Lower leg skin (tissue), 4 donors: ENCODE data around the gene DOP1A. TPM values are rescaled to one million over a fixed set of nuclear protein-coding genes. Genes with fewer than 3 reads are reported as not detected.

Experiments used
- DNase-seq, 2 donors: peaks; one replicate each; pipeline ENCODE4 v3.0.0-alpha.2; 2019; ENCODE audit warnings: low spot score in 2 of 2
- H3K4me3 ChIP-seq: fragments of 200-600 bp; sonication (generic); 2 replicates; pipeline ENCODE4 v1.5.1; 2017; ENCODE audit warnings: mild to moderate bottlenecking, low read depth; ENCODE audit not compliant: poor library complexity, severe bottlenecking
- CTCF ChIP-seq, 3 donors: fragments of 450-650 bp; IDR thresholded peaks; one replicate each; pipeline ENCODE4 v1.5.1; 2016; ENCODE audit warnings: antibody characterized with exemption in 3 of 3, mild to moderate bottlenecking in 3 of 3, moderate library complexity in 2 of 3
- POLR2A ChIP-seq, 2 donors: fragments of 450-650 bp; IDR thresholded peaks; one replicate each; pipeline ENCODE4 v1.6.1; 2016 to 2017; ENCODE audit warnings: antibody characterized with exemption in 2 of 2, mild to moderate bottlenecking in 1 of 2, moderate library complexity in 1 of 2
- WGBS, 2 donors: methylation state at CpG; one replicate each; pipeline ENCODE4 v1.1.5; 2018; 5-methylcytosine and 5-hydroxymethylcytosine counted together
- intact Hi-C: fragments of 100-400 bp; cut with DNase I; formaldehyde crosslinking; loops from one replicate; pipeline ENCODE4 v1.15.0; 2023; ENCODE audit warnings: low total_unique reads
- total RNA-seq, 4 donors: library from RNA; depleted of rRNA; stranded (reverse); fragments of >200 nt; gene quantifications; one replicate each; pipeline ENCODE4 v1.1.0, GENCODE V29; 2016

DOP1A gene
- total RNA-seq, 4 donors from 2014 or later, result 32.6 to 75.8 (median 49.3) TPM

GRCh38 chr6:83098589-83098988 lies 31.1 kb downstream of the DOP1A start:
- intact Hi-C loops, result no loop called here
- no peak for DNase-seq
- no peak overlapping the region for H3K4me3 ChIP-seq
- WGBS, 2 donors, result 90 to 91% methylated on average over 3 of the region's 3 CpGs
- no peak for TF ChIP-seq CTCF (IDR thresholded peaks at IDR 0.05)
- no peak for TF ChIP-seq POLR2A (IDR thresholded peaks at IDR 0.05)

GRCh38 chr6:83108378-83108777 lies 40.9 kb downstream of the DOP1A start:
- intact Hi-C loops, result no loop called here
- no peak for DNase-seq
- no peak overlapping the region for H3K4me3 ChIP-seq
- no peak for TF ChIP-seq POLR2A (IDR thresholded peaks at IDR 0.05)
- no peak for TF ChIP-seq CTCF (IDR thresholded peaks at IDR 0.05)
- WGBS, 2 donors, result 96 to 100% methylated on average over 1 of the region's 1 CpG

- intact Hi-C loops, result no loop called here
- TF ChIP-seq POLR2A (IDR thresholded peaks at IDR 0.05), result no peak
- no peak for TF ChIP-seq CTCF (IDR thresholded peaks at IDR 0.05)
- no peak overlapping the region for H3K4me3 ChIP-seq
- DNase-seq, result no peak
- 70 to 73% methylated on average over 4 of the region's 4 CpGs for WGBS, 2 donors
Measured at GRCh38 chr6:83113258-83113657, 45.8 kb downstream of the DOP1A start.

- DNase-seq, result no peak
- TF ChIP-seq CTCF (IDR thresholded peaks at IDR 0.05) (no peak), POLR2A (IDR thresholded peaks at IDR 0.05) (no peak)
- intact Hi-C loops, result no loop called here
- no peak overlapping the region for H3K4me3 ChIP-seq
- WGBS, 2 donors, result 36 to 59% methylated on average over 1 of the region's 1 CpG
Measured at GRCh38 chr6:83114164-83114563, 46.7 kb downstream of the DOP1A start.

- intact Hi-C loops, result no loop called here
- TF ChIP-seq POLR2A (IDR thresholded peaks at IDR 0.05), result no peak
- TF ChIP-seq CTCF (IDR thresholded peaks at IDR 0.05), result no peak
- no peak for DNase-seq
- 94 to 100% methylated on average over 1 of the region's 1 CpG for WGBS, 2 donors
- H3K4me3 ChIP-seq, result no peak overlapping the region
Measured at GRCh38 chr6:83117802-83118201, 50.3 kb downstream of the DOP1A start.

- H3K4me3 ChIP-seq, result no peak overlapping the region
- TF ChIP-seq POLR2A (IDR thresholded peaks at IDR 0.05) (no peak), CTCF (IDR thresholded peaks at IDR 0.05) (no peak)
- intact Hi-C loops, result no loop called here
- DNase-seq, result no peak
- 89 to 94% methylated on average over 2 of the region's 2 CpGs for WGBS, 2 donors
Measured at GRCh38 chr6:83119742-83120300, 52.4 kb downstream of the DOP1A start.
